GM19438 (cell line): Measurements from ENCODE around the gene TMEM201.

Experiments used
- ATAC-seq: cut with Tn5 transposase; IDR thresholded peaks from one replicate; pipeline ENCODE4 v1.9.1; 2021; ENCODE audit warnings: low read depth; ENCODE audit not compliant: unreplicated experiment

The TMEM201 gene

GRCh38 chr1:9651220-9651564 is 62.5 kb downstream of the TMEM201 start:
- no peak for ATAC-seq

DNA sequence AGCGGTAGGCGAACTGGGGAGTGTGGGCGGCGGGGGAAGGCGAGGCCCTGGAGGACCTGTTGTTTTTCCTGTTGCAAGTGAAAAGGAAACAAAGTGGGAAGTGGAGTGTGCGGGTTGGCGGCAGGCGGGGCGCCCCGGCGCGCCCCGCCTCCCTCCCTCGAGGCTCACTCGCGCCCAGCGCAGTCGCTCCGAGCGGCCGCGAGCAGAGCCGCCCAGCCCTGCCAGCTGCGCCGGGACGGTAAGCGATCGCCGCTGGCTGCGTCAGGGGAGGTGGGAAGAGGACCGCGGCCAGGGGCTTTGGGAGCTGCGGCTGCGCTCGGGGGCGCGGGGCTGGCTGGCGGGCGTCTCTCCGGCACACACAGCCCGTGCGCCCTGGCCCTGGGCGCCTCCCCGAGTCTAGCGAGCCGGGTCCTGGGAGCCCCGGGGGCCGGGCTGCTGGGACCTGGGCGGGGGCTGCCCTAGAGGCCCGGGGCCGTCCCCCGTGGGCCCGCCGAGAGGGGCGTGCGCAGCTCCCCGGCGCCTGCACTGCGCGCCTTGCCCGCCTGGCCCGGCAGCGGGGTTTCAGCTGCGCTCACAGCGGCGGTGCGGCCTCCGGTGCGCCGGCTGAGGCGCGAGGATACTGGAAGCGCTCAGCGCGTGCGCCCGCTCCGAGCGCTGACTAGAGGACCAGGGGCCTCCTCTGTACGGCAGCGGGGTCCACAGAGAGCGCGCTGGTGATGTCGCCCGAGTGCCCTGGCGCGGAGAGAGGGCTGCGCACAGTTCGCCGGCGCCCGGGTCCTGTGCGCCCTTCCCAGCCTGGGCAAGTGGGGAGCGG is 63.1 kb downstream of the TMEM201 start, which contains the start of gene PIK3CD:
PIK3CD (plus strand) TSS at position 167 of the 814 bp plus-strand sequence. CDS start 58,725 bp downstream, outside the sequence.
- no peak for ATAC-seq

GRCh38 chr1:9652379-9653209 is 63.9 kb downstream of the TMEM201 start:
- no peak for ATAC-seq

- no peak for ATAC-seq
Measured at GRCh38 chr1:9653210-9653490, 64.4 kb downstream of the TMEM201 start.

GRCh38 chr1:9653491-9654050 is 64.9 kb downstream of the TMEM201 start:
- no peak for ATAC-seq

- ATAC-seq = no peak
Measured at GRCh38 chr1:9654051-9654833, 65.5 kb downstream of the TMEM201 start.

GRCh38 chr1:9654834-9655723 is 66.4 kb downstream of the TMEM201 start:
- no peak for ATAC-seq

DNA sequence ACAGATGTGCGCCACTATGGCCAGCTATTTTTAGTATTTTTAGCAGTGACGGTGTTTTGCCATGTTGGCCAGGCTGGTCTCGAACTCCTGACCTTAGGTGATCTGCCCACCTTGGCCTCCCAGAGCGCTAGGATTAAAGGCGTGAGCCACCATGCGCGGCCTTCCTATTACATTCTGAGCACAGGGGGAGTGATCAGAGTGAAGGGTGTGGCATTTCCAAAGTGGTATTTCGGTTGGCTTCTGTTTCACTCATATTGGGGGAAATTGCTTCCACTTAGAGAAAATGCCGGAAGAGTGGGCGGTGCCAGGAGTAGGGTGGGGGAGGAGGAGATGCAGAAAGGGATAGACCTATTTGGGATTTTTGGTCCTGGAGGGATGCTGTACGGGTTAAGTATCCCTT is 67.1 kb downstream of the TMEM201 start:
- no peak for ATAC-seq

GRCh38 chr1:9657521-9658032 is 68.9 kb downstream of the TMEM201 start:
- no peak for ATAC-seq

GRCh38 chr1:9658199-9658598 is 69.5 kb downstream of the TMEM201 start:
- no peak for ATAC-seq

GRCh38 chr1:9659328-9659727 is 70.6 kb downstream of the TMEM201 start:
- no peak for ATAC-seq

GRCh38 chr1:9663257-9663656 is 74.5 kb downstream of the TMEM201 start:
- no peak for ATAC-seq
